GM10266 (cell line): Measurements from ENCODE around the gene VIT.

ENCODE experiments used
- DNase-seq: peaks from one replicate; pipeline ENCODE4 v3.0.0; 2012; ENCODE audit errors: extremely low spot score
- TF ChIP-seq, protein P1 (sequence below): IDR thresholded peaks from 2 replicates; pipeline ENCODE4 v1.5.1; 2012; ENCODE audit warnings: mild to moderate bottlenecking, low read depth; ENCODE audit not compliant: control insufficient read depth, insufficient read depth; ENCODE audit errors: missing control alignments

Gene VIT

DNA sequence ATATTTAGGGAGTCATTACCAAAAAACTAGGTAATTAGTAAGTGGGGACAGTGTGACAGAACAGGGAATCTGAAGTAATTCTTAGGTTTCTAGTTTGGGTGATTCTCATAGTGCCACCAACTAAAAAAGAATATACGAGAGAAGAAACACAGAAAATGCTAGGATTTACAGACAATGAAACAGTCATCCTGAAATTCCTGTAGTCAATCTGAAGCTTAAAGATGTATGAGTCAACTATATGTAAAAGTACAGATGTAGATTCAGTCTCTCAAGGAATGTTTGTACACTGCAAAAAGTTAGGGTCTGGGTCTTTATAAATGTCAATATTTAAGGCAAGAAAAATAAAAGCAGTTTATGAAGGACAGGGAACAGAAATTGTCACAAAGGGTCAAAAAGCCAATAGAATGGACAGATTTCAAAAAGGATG, 162.9 kb downstream of the VIT start:
- no peak for DNase-seq
- TF ChIP-seq, protein P1, sequence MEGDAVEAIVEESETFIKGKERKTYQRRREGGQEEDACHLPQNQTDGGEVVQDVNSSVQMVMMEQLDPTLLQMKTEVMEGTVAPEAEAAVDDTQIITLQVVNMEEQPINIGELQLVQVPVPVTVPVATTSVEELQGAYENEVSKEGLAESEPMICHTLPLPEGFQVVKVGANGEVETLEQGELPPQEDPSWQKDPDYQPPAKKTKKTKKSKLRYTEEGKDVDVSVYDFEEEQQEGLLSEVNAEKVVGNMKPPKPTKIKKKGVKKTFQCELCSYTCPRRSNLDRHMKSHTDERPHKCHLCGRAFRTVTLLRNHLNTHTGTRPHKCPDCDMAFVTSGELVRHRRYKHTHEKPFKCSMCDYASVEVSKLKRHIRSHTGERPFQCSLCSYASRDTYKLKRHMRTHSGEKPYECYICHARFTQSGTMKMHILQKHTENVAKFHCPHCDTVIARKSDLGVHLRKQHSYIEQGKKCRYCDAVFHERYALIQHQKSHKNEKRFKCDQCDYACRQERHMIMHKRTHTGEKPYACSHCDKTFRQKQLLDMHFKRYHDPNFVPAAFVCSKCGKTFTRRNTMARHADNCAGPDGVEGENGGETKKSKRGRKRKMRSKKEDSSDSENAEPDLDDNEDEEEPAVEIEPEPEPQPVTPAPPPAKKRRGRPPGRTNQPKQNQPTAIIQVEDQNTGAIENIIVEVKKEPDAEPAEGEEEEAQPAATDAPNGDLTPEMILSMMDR, result no peak

DNA sequence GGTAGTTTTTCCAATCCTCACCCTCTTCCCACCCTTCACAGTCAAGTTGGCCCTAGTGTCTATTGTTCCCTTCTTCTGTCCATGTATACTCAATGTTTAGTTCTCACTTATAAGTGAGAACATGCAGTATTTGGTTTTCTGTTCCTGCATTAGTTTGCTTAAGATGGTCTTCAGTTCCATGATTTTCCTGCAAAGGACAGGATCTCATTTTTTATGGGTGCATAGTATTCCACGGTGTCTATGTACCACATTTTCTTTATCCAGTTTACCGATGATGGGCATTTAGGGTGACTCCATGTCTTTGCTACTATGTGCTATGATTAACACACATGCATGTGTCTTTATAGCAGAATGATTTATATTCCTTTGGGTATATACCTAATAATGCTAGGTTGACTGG, 165.4 kb downstream of the VIT start:
- TF ChIP-seq, protein P1, result no peak

More for the DNA sequence above, 165.4 kb downstream of the VIT start:
- DNase-seq, result no peak
